ENCODE measurements around the gene AMBRA1.

Gene AMBRA1

GRCh38 chr11:46461461-46461927, 132.3 kb downstream of the AMBRA1 start:
- DNase-seq: no peak

GRCh38 chr11:46458491-46458890, 135.3 kb downstream of the AMBRA1 start:
- no peak for DNase-seq

- no peak for DNase-seq
These were observed 136.0 kb downstream of the AMBRA1 start for GRCh38 chr11:46457659-46458424.

GRCh38 chr11:46457021-46457420, 136.8 kb downstream of the AMBRA1 start:
- no peak for DNase-seq

GRCh38 chr11:46456269-46457001, 137.4 kb downstream of the AMBRA1 start:
- no peak for DNase-seq

GRCh38 chr11:46455834-46456233, 138.0 kb downstream of the AMBRA1 start:
- DNase-seq: no peak

GRCh38 chr11:46452918-46453517, 140.8 kb downstream of the AMBRA1 start:
- no peak for DNase-seq

- DNase-seq: no peak
These were observed 142.1 kb downstream of the AMBRA1 start for GRCh38 chr11:46451759-46452158.

GRCh38 chr11:46450846-46451477, 142.9 kb downstream of the AMBRA1 start:
- no peak for DNase-seq

GRCh38 chr11:46447544-46447943, 146.3 kb downstream of the AMBRA1 start:
- DNase-seq: no peak

- no peak for DNase-seq
These were observed 147.7 kb downstream of the AMBRA1 start for GRCh38 chr11:46445920-46446771.

- no peak for DNase-seq
These were observed 148.5 kb downstream of the AMBRA1 start for GRCh38 chr11:46445192-46445919.

- no peak for DNase-seq
These were observed 149.5 kb downstream of the AMBRA1 start for GRCh38 chr11:46444305-46444704.

GRCh38 chr11:46438211-46438610, 155.6 kb downstream of the AMBRA1 start:
- DNase-seq: no peak

GRCh38 chr11:46437122-46437689, 156.6 kb downstream of the AMBRA1 start:
- DNase-seq: no peak

GRCh38 chr11:46436113-46436512, 157.7 kb downstream of the AMBRA1 start:
- no peak for DNase-seq

- no peak for DNase-seq
These were observed 158.1 kb downstream of the AMBRA1 start for GRCh38 chr11:46435679-46436078.

- no peak for DNase-seq
These were observed 162.6 kb downstream of the AMBRA1 start for GRCh38 chr11:46431211-46431610.

- no peak for DNase-seq
These were observed 164.1 kb downstream of the AMBRA1 start for GRCh38 chr11:46429717-46430116.

- DNase-seq: no peak
These were observed 166.5 kb downstream of the AMBRA1 start for GRCh38 chr11:46427364-46427763.

All from stimulated activated CD4-positive, alpha-beta T cell treated with anti-CD3 and anti-CD28 coated beads, Interleukin-1b, Interleukin-23, amount 100 ng/mL, for 48 hours (primary cell).